Mesenchymal stem cell (in vitro differentiated cells and primary cell): ENCODE data around the gene LIN52.

ENCODE experiments used
- DNase-seq: peaks from one replicate; pipeline ENCODE4 v3.0.0-alpha.2; 2013
- H2AFZ ChIP-seq: one replicate; pipeline ENCODE4 v1.6.1; 2013; ENCODE audit warnings: low read depth, mild to moderate bottlenecking, control low read depth, inconsistent platforms, low read length, moderate library complexity
- H2AK5ac ChIP-seq: 2 replicates; pipeline ENCODE4 v1.6.1; 2013; ENCODE audit warnings: low read length, moderate library complexity, mild to moderate bottlenecking, inconsistent platforms; ENCODE audit not compliant: severe bottlenecking
- H2BK120ac ChIP-seq: one replicate; pipeline ENCODE4 v1.6.1; 2013; ENCODE audit warnings: low read depth, mild to moderate bottlenecking, inconsistent platforms, low read length, moderate library complexity
- H2BK12ac ChIP-seq, 2 experiments: one replicate each; pipeline ENCODE4 v1.6.1; 2013; ENCODE audit warnings: inconsistent platforms in 2 of 2, low read length in 2 of 2, mild to moderate bottlenecking in 2 of 2, moderate library complexity in 2 of 2, control low read depth in 1 of 2
- H2BK15ac ChIP-seq: one replicate; pipeline ENCODE4 v1.6.1; 2013; ENCODE audit warnings: mild to moderate bottlenecking, low read depth, inconsistent platforms; ENCODE audit not compliant: poor library complexity, severe bottlenecking
- H2BK5ac ChIP-seq: 2 replicates; pipeline ENCODE4 v1.6.1; 2013; ENCODE audit warnings: low read depth, mild to moderate bottlenecking, low read length, control low read depth, inconsistent platforms; ENCODE audit not compliant: poor library complexity, severe bottlenecking
- H3K14ac ChIP-seq, 2 experiments: one replicate each; pipeline ENCODE4 v1.6.1; 2013; ENCODE audit warnings: inconsistent platforms in 2 of 2, low read length in 2 of 2, control low read depth in 1 of 2, mild to moderate bottlenecking in 1 of 2, moderate library complexity in 1 of 2
- H3K18ac ChIP-seq, 2 experiments: one replicate each; pipeline ENCODE4 v1.6.1; 2013; ENCODE audit warnings: inconsistent platforms in 2 of 2, low read length in 2 of 2, control low read depth in 1 of 2, low read depth in 1 of 2, mild to moderate bottlenecking in 1 of 2
- H3K23ac ChIP-seq, 2 experiments: one replicate each; pipeline ENCODE4 v1.6.1; 2013; ENCODE audit warnings: inconsistent platforms in 2 of 2, low read length in 2 of 2, mild to moderate bottlenecking in 2 of 2, moderate library complexity in 2 of 2, control low read depth in 1 of 2
- H3K27ac ChIP-seq: 2 replicates; pipeline ENCODE4 v1.5.1; 2013; ENCODE audit warnings: mild to moderate bottlenecking, moderate library complexity, low read length, control low read depth, inconsistent platforms; ENCODE audit not compliant: poor library complexity, severe bottlenecking
- H3K27me3 ChIP-seq, 2 experiments: 2 replicates each; pipeline versions ENCODE4 v1.6.1 to v1.7.0; 2013; ENCODE audit warnings: low read length in 2 of 2, mild to moderate bottlenecking in 2 of 2, moderate library complexity in 2 of 2, control low read depth in 1 of 2, inconsistent platforms in 1 of 2; ENCODE audit not compliant: control insufficient read depth in 1 of 2, insufficient read depth in 1 of 2
- H3K36me3 ChIP-seq, 2 experiments: 2 replicates each; pipeline versions ENCODE4 v1.6.1 to v1.7.0; 2013; ENCODE audit warnings: low read length in 2 of 2, control low read depth in 1 of 2, inconsistent platforms in 1 of 2, low read depth in 1 of 2, mild to moderate bottlenecking in 1 of 2; ENCODE audit not compliant: insufficient read depth in 2 of 2, control insufficient read depth in 1 of 2
- H3K4ac ChIP-seq, 2 experiments: one replicate each; pipeline ENCODE4 v1.6.1; 2013; ENCODE audit warnings: inconsistent platforms in 2 of 2, low read length in 2 of 2, mild to moderate bottlenecking in 2 of 2, moderate library complexity in 2 of 2, control low read depth in 1 of 2, low read depth in 1 of 2
- H3K4me1 ChIP-seq: 2 replicates; pipeline ENCODE4 v1.6.1; 2013; ENCODE audit warnings: low read depth, low read length, control low read depth; ENCODE audit not compliant: control insufficient read depth, insufficient read depth
- H3K4me2 ChIP-seq: 2 replicates; pipeline ENCODE4 v1.6.1; 2013; ENCODE audit warnings: low read length, mild to moderate bottlenecking, inconsistent platforms; ENCODE audit not compliant: poor library complexity, severe bottlenecking
- H3K4me3 ChIP-seq, 2 experiments: 2 replicates each; pipeline versions ENCODE4 v1.5.1 to v1.7.0; 2013; ENCODE audit warnings: low read length in 2 of 2, mild to moderate bottlenecking in 2 of 2, control low read depth in 1 of 2, low read depth in 1 of 2; ENCODE audit not compliant: insufficient read depth in 1 of 2
- H3K79me1 ChIP-seq: replicated peaks from 2 replicates; pipeline ENCODE4 v1.6.1; 2013; ENCODE audit warnings: mild to moderate bottlenecking, control low read depth, low read length, inconsistent platforms; ENCODE audit not compliant: poor library complexity, severe bottlenecking
- H3K9ac ChIP-seq: 2 replicates; pipeline ENCODE4 v1.7.0; 2013; ENCODE audit warnings: mild to moderate bottlenecking, low read length, moderate library complexity
- H3K9me3 ChIP-seq: 2 replicates; pipeline ENCODE4 v1.7.0; 2013; ENCODE audit warnings: mild to moderate bottlenecking, low read length; ENCODE audit not compliant: control insufficient read depth
- H4K8ac ChIP-seq: one replicate; pipeline ENCODE4 v1.6.1; 2013; ENCODE audit warnings: inconsistent platforms, mild to moderate bottlenecking, low read length, moderate library complexity
- H4K91ac ChIP-seq: one replicate; pipeline ENCODE4 v1.6.1; 2013; ENCODE audit warnings: mild to moderate bottlenecking, low read length, inconsistent platforms
- WGBS: methylation state at CpG from one replicate; pipeline ENCODE4 v1.1.7; 2013; ENCODE audit warnings: mixed read lengths; 5-methylcytosine and 5-hydroxymethylcytosine counted together

The LIN52 gene

DNA sequence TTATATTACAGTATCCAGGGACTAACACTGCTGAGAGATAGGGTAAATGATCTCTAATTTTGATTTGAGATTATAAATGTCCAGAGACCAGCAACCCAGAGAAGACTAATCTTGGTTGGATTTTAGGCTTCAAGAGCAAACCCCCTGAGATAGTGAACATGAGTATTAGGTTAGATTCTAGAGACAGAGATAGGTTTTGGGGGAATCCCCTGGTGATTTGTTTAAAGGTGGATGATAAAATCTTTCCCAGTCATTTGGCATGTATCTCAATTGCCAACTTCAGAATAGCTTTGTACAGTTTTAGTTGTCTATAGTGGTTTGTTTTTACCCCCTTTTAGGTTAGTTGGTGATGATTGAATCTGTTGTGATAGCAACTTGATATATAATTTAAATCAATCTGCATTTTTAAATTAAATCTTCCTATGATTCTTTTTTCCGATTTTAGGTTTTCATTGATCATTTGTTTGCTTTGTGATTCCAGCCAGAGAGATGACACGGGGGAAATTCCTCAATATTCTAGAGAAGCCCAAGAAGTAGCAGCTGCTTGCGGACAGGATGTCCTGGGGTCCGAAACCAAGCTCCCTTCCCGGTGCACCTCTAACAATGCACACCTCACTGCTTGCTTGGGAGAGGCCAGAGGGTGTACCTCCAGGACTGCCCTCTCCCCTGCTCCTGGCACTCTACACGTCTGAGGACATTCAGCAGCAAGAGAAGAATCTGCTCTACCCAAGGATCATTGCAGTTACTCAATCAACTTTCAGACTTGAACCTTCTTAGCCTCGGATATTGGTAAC is 113.9 kb downstream of the LIN52 start:
- Histone ChIP-seq H3K79me1 (no peaks in the 10 kb centered on the region), H4K8ac (no peak overlapping the region), H3K4me2 (no peak overlapping the region), H3K27me3 (no peaks in the 10 kb centered on the region), H2BK12ac (no peak overlapping the region), H3K4me3 (no peak overlapping the region), H3K14ac (no peak overlapping the region), H2AFZ (no peak overlapping the region), H3K9me3 (no peaks in the 10 kb centered on the region), H3K4me1 (no peaks in the 10 kb centered on the region), H3K18ac (no peak overlapping the region), H4K91ac (no peak overlapping the region), H3K27ac (no peak overlapping the region), H3K23ac (no peak overlapping the region), H2BK5ac (no peak overlapping the region), H2BK15ac (no peak overlapping the region), H2BK120ac (no peak overlapping the region), H3K36me3 (peaks cover 3 to 10% of the 10 kb centered on the region in 2 experiments), H3K4ac (no peak overlapping the region), H3K9ac (no peak overlapping the region), H2AK5ac (no peak overlapping the region)
- no peak for DNase-seq
- 94% methylated on average over 7 of the region's 7 CpGs for WGBS

DNA sequence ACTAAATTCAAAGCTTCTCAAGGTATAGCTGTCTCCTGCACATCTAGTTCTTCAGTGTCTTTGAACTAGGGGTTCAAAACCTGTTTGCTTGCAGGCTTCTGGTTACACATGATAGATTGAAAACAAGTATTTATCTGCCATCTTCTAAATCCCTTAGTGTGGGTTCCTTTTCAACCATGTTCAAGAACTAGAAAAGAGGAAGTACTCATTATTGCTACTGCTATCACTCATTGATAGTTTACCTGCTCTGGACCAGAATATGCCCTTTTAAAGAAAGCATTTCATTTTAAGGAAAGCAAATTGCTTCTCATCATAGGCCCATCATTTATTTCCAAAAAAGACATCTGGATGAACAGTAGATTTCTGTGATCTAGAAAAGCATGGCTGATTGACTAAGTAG is 117.4 kb downstream of the LIN52 start:
- Histone ChIP-seq H3K4ac (no peak overlapping the region), H2AK5ac (no peak overlapping the region), H3K4me1 (no peaks in the 10 kb centered on the region), H3K27me3 (no peaks in the 10 kb centered on the region), H2BK12ac (no peak overlapping the region), H4K91ac (no peak overlapping the region), H2BK15ac (no peak overlapping the region), H3K79me1 (no peaks in the 10 kb centered on the region), H2AFZ (no peak overlapping the region), H3K9me3 (no peaks in the 10 kb centered on the region), H3K18ac (no peak overlapping the region), H3K4me3 (no peak overlapping the region), H4K8ac (no peak overlapping the region), H3K27ac (no peak overlapping the region), H3K23ac (no peak overlapping the region), H3K36me3 (peaks cover 3 to 10% of the 10 kb centered on the region in 2 experiments), H3K9ac (no peak overlapping the region), H2BK5ac (no peak overlapping the region), H2BK120ac (no peak overlapping the region), H3K4me2 (no peak overlapping the region), H3K14ac (no peak overlapping the region)
- no peak for DNase-seq

DNA sequence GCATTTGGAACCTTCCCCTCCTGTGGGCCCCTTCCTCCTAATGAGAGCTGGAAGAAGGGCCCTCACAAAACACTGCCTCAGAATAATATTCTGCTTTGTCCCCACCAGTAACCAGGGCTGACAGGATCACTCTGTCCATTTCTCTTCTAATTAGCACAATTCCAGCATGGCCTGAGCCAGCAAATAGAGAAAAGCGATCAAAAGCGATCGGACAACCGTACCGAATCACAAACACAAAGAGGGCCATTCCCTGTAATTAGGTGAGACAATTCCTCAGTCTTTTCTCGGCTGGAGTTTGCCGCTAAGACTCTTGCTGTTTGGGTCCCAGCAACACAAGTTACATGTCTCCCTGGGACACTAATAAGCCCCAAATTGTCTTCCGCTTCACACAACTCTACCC is 118.9 kb downstream of the LIN52 start:
- Histone ChIP-seq H2BK15ac (no peak overlapping the region), H3K4ac (no peak overlapping the region), H3K23ac (no peak overlapping the region), H2AK5ac (no peak overlapping the region), H2BK12ac (no peak overlapping the region), H3K27me3 (peaks cover 0 to 4% of the 10 kb centered on the region in 2 experiments), H3K18ac (no peak overlapping the region), H2BK120ac (no peak overlapping the region), H3K27ac (no peak overlapping the region), H3K4me3 (no peak overlapping the region), H4K91ac (no peak overlapping the region), H3K9me3 (no peaks in the 10 kb centered on the region), H3K36me3 (peaks cover 3 to 10% of the 10 kb centered on the region in 2 experiments), H3K14ac (no peak overlapping the region), H3K9ac (no peak overlapping the region), H2BK5ac (no peak overlapping the region), H3K4me1 (no peaks in the 10 kb centered on the region), H2AFZ (no peak overlapping the region), H4K8ac (no peak overlapping the region), H3K4me2 (no peak overlapping the region), H3K79me1 (no peaks in the 10 kb centered on the region)
- WGBS = 94% methylated on average over 7 of the region's 8 CpGs
- DNase-seq = no peak

DNA sequence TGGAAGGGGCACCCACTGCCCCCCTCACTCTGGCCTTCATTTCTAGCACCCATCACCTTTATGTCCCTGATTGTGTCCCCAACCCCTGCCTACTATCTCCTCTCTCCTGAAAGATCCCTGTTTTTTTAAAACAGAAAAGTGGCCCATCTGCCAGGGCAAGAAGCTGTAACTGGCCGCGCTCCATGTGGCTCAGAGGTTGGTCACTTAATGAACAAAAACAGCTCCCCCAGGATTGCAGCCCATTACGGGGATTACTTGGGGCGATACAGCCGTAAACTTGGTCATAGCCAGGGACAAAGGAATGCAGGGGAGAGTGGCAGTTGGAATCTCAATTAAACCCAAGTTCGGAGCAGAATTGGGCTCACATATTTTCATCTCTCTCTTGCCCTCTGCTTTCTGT is 119.7 kb downstream of the LIN52 start:
- H3K4me2 ChIP-seq = no peak overlapping the region
- no peak overlapping the region for H2AK5ac ChIP-seq
- no peaks in the 10 kb centered on the region for H3K9me3 ChIP-seq
- no peak overlapping the region for H3K9ac ChIP-seq
- no peak overlapping the region for H3K4me3 ChIP-seq
- H2BK5ac ChIP-seq = no peak overlapping the region
- H4K91ac ChIP-seq = no peak overlapping the region
- no peak overlapping the region for H3K27ac ChIP-seq
- H2AFZ ChIP-seq = no peak overlapping the region
- H4K8ac ChIP-seq = no peak overlapping the region
- H3K23ac ChIP-seq = no peak overlapping the region
- no peak overlapping the region for H2BK15ac ChIP-seq
- H3K79me1 ChIP-seq = no peaks in the 10 kb centered on the region
- no peak overlapping the region for H3K14ac ChIP-seq
- DNase-seq = no peak
- WGBS = 95% methylated on average over 6 of the region's 6 CpGs
- H3K18ac ChIP-seq = no peak overlapping the region
- peaks cover 0 to 8% of the 10 kb centered on the region in 2 experiments for H3K27me3 ChIP-seq
- H3K36me3 ChIP-seq = peaks cover 3% of the 10 kb centered on the region in 2 experiments
- H3K4me1 ChIP-seq = no peaks in the 10 kb centered on the region
- H2BK12ac ChIP-seq = no peak overlapping the region
- no peak overlapping the region for H2BK120ac ChIP-seq
- H3K4ac ChIP-seq = no peak overlapping the region
